CD4-positive, alpha-beta T cell (primary cell): ENCODE measurements around the gene PI4KA. TPM values are rescaled to one million over a fixed set of nuclear protein-coding genes. Genes with fewer than 3 reads are reported as not detected.
"Not testable (repeated sequence)": the region's sequence is repeated elsewhere in the genome, so short reads cannot be mapped to it uniquely, and the experiment has no call there.

Experiments used
- ATAC-seq: fragments of 200-7000 bp; cut with Tn5 transposase; one replicate; pipeline ENCODE4 v1.10.0; 2022; ENCODE audit warnings: mild to moderate bottlenecking; ENCODE audit not compliant: poor library complexity
- CTCF ChIA-PET: fragments of 350-600 bp; sonication (Branson Sonifier 250); formaldehyde crosslinking; loops from one replicate; lab custom pipeline; 2021; ENCODE audit warnings: antibody characterized with exemption, inconsistent platforms; lab: Charles Lee
- POLR2A ChIA-PET: fragments of 350-600 bp; sonication (Branson Sonifier 250); formaldehyde crosslinking; loops from one replicate; lab custom pipeline; 2021; ENCODE audit warnings: antibody characterized with exemption, inconsistent platforms; lab: Charles Lee
- DNase-seq, 14 experiments: peaks; one replicate each; pipeline ENCODE4 v3.0.0-alpha.2; 2013 to 2020; ENCODE audit warnings: mixed read lengths in 2 of 14
- H3K27ac ChIP-seq, 2 donors: one replicate each; pipeline versions ENCODE4 v1.5.1 to v1.7.0; 2013; ENCODE audit warnings: low read length in 2 of 2, low read depth in 1 of 2, mild to moderate bottlenecking in 1 of 2
- H3K27me3 ChIP-seq, 2 experiments: 1 replicate in 1 of 2; 2 replicates in 1 of 2; pipeline versions ENCODE4 v1.6.1 to v1.7.0; 2013; ENCODE audit warnings: low read length in 2 of 2, control low read depth in 1 of 2, mild to moderate bottlenecking in 1 of 2, moderate library complexity in 1 of 2; ENCODE audit not compliant: insufficient read depth in 2 of 2, control insufficient read depth in 1 of 2
- H3K36me3 ChIP-seq: one replicate; pipeline ENCODE4 v1.6.1; 2013; ENCODE audit warnings: low read length, control low read depth; ENCODE audit not compliant: insufficient read depth
- H3K4me1 ChIP-seq: one replicate; pipeline ENCODE4 v1.6.1; 2013; ENCODE audit warnings: low read length, control low read depth; ENCODE audit not compliant: insufficient read depth
- H3K4me3 ChIP-seq: one replicate; pipeline ENCODE4 v1.5.1; 2013; ENCODE audit warnings: mild to moderate bottlenecking, low read length, moderate library complexity
- H3K9me3 ChIP-seq, 2 experiments: 1 replicate in 1 of 2; 2 replicates in 1 of 2; pipeline versions ENCODE4 v1.6.1 to v1.7.0; 2013; ENCODE audit warnings: low read length in 2 of 2, mild to moderate bottlenecking in 2 of 2, control low read depth in 1 of 2, moderate library complexity in 1 of 2; ENCODE audit not compliant: control insufficient read depth in 1 of 2, insufficient read depth in 1 of 2
- H3K27ac Mint-ChIP-seq: one replicate; pipeline ENCODE4 v1.8.0; 2020; ENCODE audit warnings: mixed read lengths
- H3K27me3 Mint-ChIP-seq: one replicate; pipeline ENCODE4 v1.8.0; 2021; ENCODE audit warnings: mixed read lengths
- H3K36me3 Mint-ChIP-seq: one replicate; pipeline ENCODE4 v1.8.0; 2021; ENCODE audit warnings: low read depth, mixed read lengths
- H3K4me1 Mint-ChIP-seq: one replicate; pipeline ENCODE4 v1.8.0; 2021; ENCODE audit warnings: low read depth, mixed read lengths
- H3K4me3 Mint-ChIP-seq: one replicate; pipeline ENCODE4 v1.8.0; 2020; ENCODE audit warnings: mild to moderate bottlenecking, mixed read lengths
- H3K9me3 Mint-ChIP-seq: one replicate; pipeline ENCODE4 v1.8.0; 2020; ENCODE audit warnings: mixed read lengths
- intact Hi-C, 2 experiments: fragments of 100-400 bp; cut with DNase I in 1 of 2; cut with micrococcal nuclease in 1 of 2; formaldehyde crosslinking; loops; one replicate each; pipeline versions ENCODE4 v1.15.1 to v1.9.0; 2023 to 2025; cut with DNase I, micrococcal nuclease
- total RNA-seq, 174 experiments: library from RNA in 2 of 174; stranded (reverse) in 2 of 174; gene quantifications; one replicate each; pipeline ENCODE4 v1.2.3 and lab custom pipeline; 2021 to 2026
- TF ChIP-seq, protein P1 (sequence below): fragments of 200-600 bp; IDR thresholded peaks from one replicate; pipeline ENCODE4 v1.8.0; 2022; ENCODE audit warnings: antibody characterized with exemption, mild to moderate bottlenecking

Gene PI4KA
- total RNA-seq, 2 experiments from 2014 or later, result 137 to 146 TPM

DNA sequence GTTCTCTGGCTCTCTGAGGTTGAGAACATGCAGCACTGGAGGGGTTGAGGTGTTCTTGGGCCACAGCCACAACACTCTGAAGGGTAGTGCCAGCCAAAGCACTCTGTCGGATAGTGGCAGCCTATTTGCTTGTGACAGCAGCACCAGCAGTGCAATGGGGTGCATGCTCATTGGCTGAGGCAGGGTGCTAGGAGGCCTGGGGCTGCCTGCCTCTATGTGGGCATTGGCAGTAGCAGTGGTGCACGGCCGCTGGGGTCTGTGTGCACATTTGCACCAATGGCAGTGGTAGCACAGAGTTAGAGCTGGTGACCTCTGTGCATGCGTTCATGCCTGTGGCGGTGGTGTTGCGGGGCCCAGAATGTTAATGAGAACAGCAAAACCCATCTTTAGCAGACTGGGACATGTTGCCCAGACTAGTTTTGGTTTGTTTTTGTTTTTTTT, 25.4 kb downstream of the PI4KA start:
- peaks cover 56% of the 10 kb centered on the region for H3K36me3 ChIP-seq
- no peaks in the 10 kb centered on the region for H3K9me3 ChIP-seq
- Mint-ChIP-seq H3K4me1 (peaks cover 12% of the 10 kb centered on the region), H3K27me3 (no peaks in the 10 kb centered on the region), H3K27ac (no peak overlapping the region), H3K9me3 (no peaks in the 10 kb centered on the region), H3K36me3 (peaks cover 78% of the 10 kb centered on the region), H3K4me3 (no peak overlapping the region)
- H3K4me1 ChIP-seq, result peaks cover 10% of the 10 kb centered on the region
- H3K27me3 ChIP-seq, result no peaks in the 10 kb centered on the region
- DNase-seq (no peak), ATAC-seq (no peak)
- intact Hi-C loops, result no loop called here
- ChIA-PET CTCF (no interaction called here), POLR2A (no interaction called here)
- TF ChIP-seq, protein P1, sequence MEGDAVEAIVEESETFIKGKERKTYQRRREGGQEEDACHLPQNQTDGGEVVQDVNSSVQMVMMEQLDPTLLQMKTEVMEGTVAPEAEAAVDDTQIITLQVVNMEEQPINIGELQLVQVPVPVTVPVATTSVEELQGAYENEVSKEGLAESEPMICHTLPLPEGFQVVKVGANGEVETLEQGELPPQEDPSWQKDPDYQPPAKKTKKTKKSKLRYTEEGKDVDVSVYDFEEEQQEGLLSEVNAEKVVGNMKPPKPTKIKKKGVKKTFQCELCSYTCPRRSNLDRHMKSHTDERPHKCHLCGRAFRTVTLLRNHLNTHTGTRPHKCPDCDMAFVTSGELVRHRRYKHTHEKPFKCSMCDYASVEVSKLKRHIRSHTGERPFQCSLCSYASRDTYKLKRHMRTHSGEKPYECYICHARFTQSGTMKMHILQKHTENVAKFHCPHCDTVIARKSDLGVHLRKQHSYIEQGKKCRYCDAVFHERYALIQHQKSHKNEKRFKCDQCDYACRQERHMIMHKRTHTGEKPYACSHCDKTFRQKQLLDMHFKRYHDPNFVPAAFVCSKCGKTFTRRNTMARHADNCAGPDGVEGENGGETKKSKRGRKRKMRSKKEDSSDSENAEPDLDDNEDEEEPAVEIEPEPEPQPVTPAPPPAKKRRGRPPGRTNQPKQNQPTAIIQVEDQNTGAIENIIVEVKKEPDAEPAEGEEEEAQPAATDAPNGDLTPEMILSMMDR, result no peak
- no peak overlapping the region for H3K27ac ChIP-seq
- H3K4me3 ChIP-seq, result no peak overlapping the region

DNA sequence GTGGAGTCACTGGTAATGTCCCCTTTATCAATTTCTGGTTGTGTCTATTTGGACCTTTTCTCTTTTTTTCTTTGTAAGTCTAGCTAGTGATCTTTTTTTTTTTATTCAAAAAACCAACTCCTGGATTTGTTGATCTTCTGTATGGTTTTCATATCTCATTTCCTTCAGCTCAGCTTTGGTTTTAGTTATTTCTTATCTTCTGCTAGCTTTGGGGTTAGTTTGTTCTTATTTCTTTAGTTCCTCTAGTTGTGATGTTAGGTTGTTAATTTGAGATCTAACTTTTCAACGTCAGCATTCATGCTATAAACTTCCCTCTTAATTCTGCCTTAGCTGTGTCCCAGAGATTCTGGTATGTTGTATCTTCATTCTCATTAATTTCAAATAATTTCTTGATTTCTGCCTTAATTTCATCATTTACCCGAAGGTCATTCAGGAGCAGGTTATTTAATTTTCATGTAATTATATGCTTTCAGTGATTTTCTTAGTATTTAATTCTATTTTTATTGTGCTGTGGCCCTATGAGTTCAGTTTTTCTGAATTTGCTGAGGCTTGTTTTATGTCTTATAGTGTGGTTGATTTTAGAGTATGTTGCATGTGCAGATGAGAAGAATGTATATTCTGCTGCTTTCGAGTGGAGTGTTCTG, 29.0 kb downstream of the PI4KA start:
- Mint-ChIP-seq H3K27me3 (no peaks in the 10 kb centered on the region), H3K4me1 (no peaks in the 10 kb centered on the region), H3K9me3 (no peaks in the 10 kb centered on the region), H3K27ac (peak overlapping the region; percentile 7), H3K4me3 (no peak overlapping the region), H3K36me3 (peaks cover 96% of the 10 kb centered on the region)
- no peak overlapping the region for H3K27ac ChIP-seq
- TF ChIP-seq, protein P1, result no peak
- DNase-seq, result no peak
- CTCF ChIA-PET, result no interaction called here
- POLR2A ChIA-PET, result interaction anchor here (0.6 kb wide), 1 partner anchor 29 kb away, joined by 3 read pairs; no protein-coding TSS in a partner anchor
- peaks cover 56% of the 10 kb centered on the region for H3K36me3 ChIP-seq
- intact Hi-C loops, result no loop called here
- no peak overlapping the region for H3K4me3 ChIP-seq
- no peaks in the 10 kb centered on the region for H3K4me1 ChIP-seq
- no peaks in the 10 kb centered on the region for H3K9me3 ChIP-seq
- ATAC-seq, result no peak
- H3K27me3 ChIP-seq, result no peaks in the 10 kb centered on the region

DNA sequence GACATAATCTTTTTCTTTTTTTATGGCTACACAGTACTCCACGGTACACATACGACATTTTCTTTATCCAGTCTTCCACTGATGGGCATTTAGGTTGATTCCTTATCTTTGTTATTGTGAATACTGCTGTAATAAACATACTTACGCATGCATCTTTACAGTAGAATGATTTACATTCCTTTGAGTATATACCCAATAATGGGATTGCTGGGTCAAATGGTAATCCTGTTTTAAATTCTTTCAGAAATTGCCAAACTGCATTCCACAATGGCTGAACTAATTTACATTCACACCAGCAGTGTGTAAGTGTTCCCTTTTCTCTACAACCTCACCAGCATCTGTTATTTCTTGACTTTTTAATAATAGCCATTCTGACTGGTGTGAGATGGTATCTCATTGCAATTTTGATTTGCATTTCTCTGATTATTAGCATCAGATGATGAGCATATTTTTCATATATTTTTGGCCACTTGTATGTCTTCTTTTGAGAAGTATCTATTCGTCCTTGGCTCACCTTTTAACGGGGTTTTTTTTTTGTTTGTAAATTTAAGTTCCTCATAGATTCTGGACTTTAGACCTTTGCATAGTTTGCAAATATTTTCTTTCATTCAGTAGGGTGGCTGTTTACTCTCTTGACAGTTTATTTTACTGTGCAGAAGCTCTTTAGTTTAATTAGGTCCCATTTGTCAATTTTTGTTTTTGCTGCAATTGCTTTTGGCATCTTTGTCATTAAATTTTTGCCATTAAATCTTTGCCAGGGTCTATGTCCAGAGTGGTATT, 32.0 kb downstream of the PI4KA start:
- DNase-seq, ATAC-seq, H3K4me3 Mint-ChIP-seq, H3K9me3 ChIP-seq, H3K4me1 ChIP-seq, H3K4me3 ChIP-seq, H3K27ac ChIP-seq, POLR2A ChIA-PET, intact Hi-C loops, H3K27me3 ChIP-seq, H3K27me3 Mint-ChIP-seq, H3K9me3 Mint-ChIP-seq, H3K4me1 Mint-ChIP-seq, H3K27ac Mint-ChIP-seq: not testable (repeated sequence)
- peaks cover 88% of the 10 kb centered on the region for H3K36me3 Mint-ChIP-seq
- CTCF ChIA-PET, result interaction anchor here (0.9 kb wide), 1 partner anchor 9 kb away, joined by 3 read pairs; no protein-coding TSS in a partner anchor
- peaks cover 52% of the 10 kb centered on the region for H3K36me3 ChIP-seq
